Smooth muscle cell (in vitro differentiated cells): ENCODE measurements around the gene HAPLN3. TPM values are rescaled to one million over a fixed set of nuclear protein-coding genes. Genes with fewer than 3 reads are reported as not detected.

Experiments
- DNase-seq: peaks from one replicate; lab custom pipeline; 2025; ENCODE audit not compliant: unreplicated experiment; lab: John Stamatoyannopoulos, UW
- H2AFZ ChIP-seq: fragments of 200-600 bp; sonication (generic); 2 replicates; pipeline ENCODE4 v1.6.0; 2016; ENCODE audit warnings: antibody characterized with exemption, low read depth, mild to moderate bottlenecking
- H3F3A ChIP-seq: fragments of 200-600 bp; sonication (generic); 2 replicates; pipeline ENCODE4 v1.6.0; 2017; ENCODE audit warnings: antibody characterized with exemption, low read depth
- H3K27ac ChIP-seq: fragments of 200-600 bp; sonication (generic); 2 replicates; pipeline ENCODE4 v1.5.1; 2016; ENCODE audit warnings: low read depth, mild to moderate bottlenecking
- H3K27me3 ChIP-seq: fragments of 200-600 bp; sonication (generic); 2 replicates; pipeline ENCODE4 v1.6.1; 2016; ENCODE audit warnings: low read depth, mild to moderate bottlenecking
- H3K36me3 ChIP-seq: fragments of 200-600 bp; sonication (generic); 2 replicates; pipeline ENCODE4 v1.5.1; 2016; ENCODE audit warnings: low read depth
- H3K4me1 ChIP-seq: fragments of 200-600 bp; sonication (generic); 2 replicates; pipeline ENCODE4 v1.5.1; 2016; ENCODE audit warnings: low read depth
- H3K4me2 ChIP-seq: fragments of 200-600 bp; sonication (generic); 2 replicates; pipeline ENCODE4 v1.6.0; 2016; ENCODE audit warnings: mild to moderate bottlenecking
- H3K4me3 ChIP-seq: fragments of 200-600 bp; sonication (generic); 2 replicates; pipeline ENCODE4 v1.5.1; 2016; ENCODE audit warnings: mild to moderate bottlenecking
- H3K79me2 ChIP-seq: fragments of 200-600 bp; sonication (generic); 2 replicates; pipeline ENCODE4 v1.6.0; 2016; ENCODE audit warnings: low read depth, mild to moderate bottlenecking
- H3K9ac ChIP-seq: fragments of 200-600 bp; sonication (generic); 2 replicates; pipeline ENCODE4 v1.6.0; 2016; ENCODE audit warnings: low read depth
- H3K9me3 ChIP-seq: fragments of 200-600 bp; sonication (generic); replicated peaks from 2 replicates; pipeline ENCODE4 v1.5.1; 2016; ENCODE audit warnings: low read depth
- H4K20me1 ChIP-seq: fragments of 200-600 bp; sonication (generic); 2 replicates; pipeline ENCODE4 v1.6.0; 2016; ENCODE audit warnings: low read depth
- CTCF ChIP-seq: fragments of 200-600 bp; sonication (generic); IDR thresholded peaks from 2 replicates; pipeline ENCODE4 v1.5.1; 2017; ENCODE audit warnings: borderline replicate concordance, mild to moderate bottlenecking, antibody characterized with exemption; ENCODE audit not compliant: insufficient read depth, poor library complexity, severe bottlenecking
- WGBS: methylation state at CpG from one replicate; pipeline ENCODE4 v1.1.7; 2016; ENCODE audit warnings: low lambda C conversion rate; 5-methylcytosine and 5-hydroxymethylcytosine counted together
- polyA plus RNA-seq: library from polyadenylated mRNA; unstranded; fragments of >200 nt; fragmentation: Nextera tagmentation; extraction: Ambion mirVana; gene quantifications from 2 replicates; pipeline ENCODE4 v1.2.1, GENCODE V29; 2016
- total RNA-seq: library from RNA; depleted of rRNA; stranded (reverse); fragments of >200 nt; gene quantifications from 2 replicates; pipeline ENCODE4 v1.2.3, GENCODE V29; 2014

Gene HAPLN3
- total and polyA plus RNA-seq, 2 experiments from 2014 or later: 4.5 to 5.2 TPM

GRCh38 chr15:88900309-88900981, 5.1 kb upstream of the HAPLN3 start:
- no peak for DNase-seq
- Histone ChIP-seq H3K36me3 (no peaks in the 10 kb centered on the region), H3K27ac (peak overlapping the region; percentile 97), H3K9ac (peak overlapping the region; percentile 89), H4K20me1 (peaks cover 40% of the 10 kb centered on the region), H3K9me3 (no peaks in the 10 kb centered on the region), H2AFZ (no peak overlapping the region), H3K4me1 (peaks cover 18% of the 10 kb centered on the region), H3K27me3 (no peaks in the 10 kb centered on the region), H3K79me2 (no peaks in the 10 kb centered on the region), H3K4me3 (no peak overlapping the region), H3F3A (no peaks in the 10 kb centered on the region), H3K4me2 (peak overlapping the region; percentile 33)
- no peak for TF ChIP-seq CTCF
- 71% methylated on average over 12 of the region's 12 CpGs for WGBS

- 98% methylated on average over 9 of the region's 9 CpGs for WGBS
Observed at GRCh38 chr15:88899251-88899650, 3.9 kb upstream of the HAPLN3 start.

GRCh38 chr15:88898736-88899135, 3.4 kb upstream of the HAPLN3 start:
- Histone ChIP-seq H3K4me1 (peaks cover 27% of the 10 kb centered on the region), H3K79me2 (no peaks in the 10 kb centered on the region), H4K20me1 (peaks cover 25% of the 10 kb centered on the region), H3K4me2 (no peak overlapping the region), H3K9me3 (no peaks in the 10 kb centered on the region), H2AFZ (no peak overlapping the region), H3K27ac (no peak overlapping the region), H3K4me3 (no peak overlapping the region), H3F3A (no peaks in the 10 kb centered on the region), H3K9ac (no peak overlapping the region), H3K27me3 (peaks cover 16% of the 10 kb centered on the region), H3K36me3 (no peaks in the 10 kb centered on the region)
- WGBS: 94% methylated on average over 15 of the region's 15 CpGs
- TF ChIP-seq CTCF: no peak
- DNase-seq: no peak

More at GRCh38 chr15:88899251-88899650, 3.9 kb upstream of the HAPLN3 start:
- H3K27me3 ChIP-seq: peaks cover 11% of the 10 kb centered on the region
- H3K9ac ChIP-seq: no peak overlapping the region
- H3K4me2 ChIP-seq: no peak overlapping the region
- H4K20me1 ChIP-seq: peaks cover 30% of the 10 kb centered on the region
- no peaks in the 10 kb centered on the region for H3K79me2 ChIP-seq
- H3K4me3 ChIP-seq: no peak overlapping the region
- H3K9me3 ChIP-seq: no peaks in the 10 kb centered on the region
- no peak for DNase-seq
- peaks cover 27% of the 10 kb centered on the region for H3K4me1 ChIP-seq
- no peak overlapping the region for H2AFZ ChIP-seq
- peak overlapping the region; percentile 97 for H3K27ac ChIP-seq
- H3F3A ChIP-seq: no peaks in the 10 kb centered on the region
- H3K36me3 ChIP-seq: no peaks in the 10 kb centered on the region
- TF ChIP-seq CTCF: no peak
